Measurements from ENCODE around the gene EYS.

The EYS gene

DNA sequence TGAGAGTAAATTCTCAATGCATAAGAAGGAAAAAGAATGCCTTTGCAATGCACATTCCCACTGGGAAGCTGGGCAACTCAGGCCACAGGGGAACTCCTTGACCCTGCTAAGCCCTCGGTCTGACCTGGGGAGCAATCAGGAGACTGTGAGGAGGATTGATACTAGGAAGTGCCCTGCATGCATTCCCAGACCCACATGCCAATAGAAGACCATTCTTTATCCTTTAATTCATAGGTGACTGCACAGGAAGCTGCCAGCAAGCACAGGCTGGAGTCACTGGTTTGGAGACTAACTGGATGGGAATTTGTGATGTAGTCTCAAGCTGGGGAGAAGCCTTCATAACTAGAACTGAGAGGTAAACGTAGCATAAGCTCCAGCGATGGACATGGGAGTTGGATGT lies 1012.7 kb downstream of the EYS start:
- TF ChIP-seq, protein P1, sequence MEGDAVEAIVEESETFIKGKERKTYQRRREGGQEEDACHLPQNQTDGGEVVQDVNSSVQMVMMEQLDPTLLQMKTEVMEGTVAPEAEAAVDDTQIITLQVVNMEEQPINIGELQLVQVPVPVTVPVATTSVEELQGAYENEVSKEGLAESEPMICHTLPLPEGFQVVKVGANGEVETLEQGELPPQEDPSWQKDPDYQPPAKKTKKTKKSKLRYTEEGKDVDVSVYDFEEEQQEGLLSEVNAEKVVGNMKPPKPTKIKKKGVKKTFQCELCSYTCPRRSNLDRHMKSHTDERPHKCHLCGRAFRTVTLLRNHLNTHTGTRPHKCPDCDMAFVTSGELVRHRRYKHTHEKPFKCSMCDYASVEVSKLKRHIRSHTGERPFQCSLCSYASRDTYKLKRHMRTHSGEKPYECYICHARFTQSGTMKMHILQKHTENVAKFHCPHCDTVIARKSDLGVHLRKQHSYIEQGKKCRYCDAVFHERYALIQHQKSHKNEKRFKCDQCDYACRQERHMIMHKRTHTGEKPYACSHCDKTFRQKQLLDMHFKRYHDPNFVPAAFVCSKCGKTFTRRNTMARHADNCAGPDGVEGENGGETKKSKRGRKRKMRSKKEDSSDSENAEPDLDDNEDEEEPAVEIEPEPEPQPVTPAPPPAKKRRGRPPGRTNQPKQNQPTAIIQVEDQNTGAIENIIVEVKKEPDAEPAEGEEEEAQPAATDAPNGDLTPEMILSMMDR (IDR thresholded peaks at IDR 0.05): no peak
- Histone ChIP-seq H3K27ac (no peak overlapping the region), H3K79me2 (no peaks in the 10 kb centered on the region), H3K4me2 (ENCODE audit: low read length) (no peak overlapping the region), H3K9ac (no peak overlapping the region), H3K27me3 (ENCODE audit: control insufficient read depth, insufficient read depth, low read length) (no peaks in the 10 kb centered on the region), H3K36me3 (ENCODE audit: control insufficient read depth, insufficient read depth, low read length) (no peaks in the 10 kb centered on the region), H2AFZ (no peak overlapping the region), H3K4me1 (no peaks in the 10 kb centered on the region), H3K4me3 (ENCODE audit: low read depth, low read length) (no peak overlapping the region), H3K9me3 (ENCODE audit: control insufficient read depth, low read length) (no peaks in the 10 kb centered on the region)

DNA sequence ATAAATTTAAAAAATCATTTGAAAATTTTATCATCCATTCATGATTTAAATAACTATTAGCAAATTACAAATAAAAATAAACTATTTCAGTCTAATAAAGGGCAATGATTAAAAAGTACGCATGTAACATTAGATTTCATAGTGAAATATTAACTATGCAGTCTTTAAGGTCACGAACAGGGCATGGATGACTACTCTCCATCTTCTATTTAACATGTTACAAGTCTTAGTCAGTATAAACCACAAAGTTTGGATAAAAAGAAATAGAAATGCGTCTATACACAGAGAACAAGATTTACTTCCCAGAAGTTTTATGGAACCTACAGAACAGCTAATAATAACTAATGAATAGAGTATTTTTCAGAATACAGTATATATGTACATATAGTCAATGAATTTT lies 1016.0 kb downstream of the EYS start:
- H3K4me1 ChIP-seq: no peaks in the 10 kb centered on the region
- H3K9ac ChIP-seq: no peak overlapping the region
- no peak overlapping the region for H3K27ac ChIP-seq
- TF ChIP-seq, protein P1 (IDR thresholded peaks at IDR 0.05): no peak
- H3K4me3 ChIP-seq (ENCODE audit: low read depth, low read length): no peak overlapping the region
- H2AFZ ChIP-seq: no peak overlapping the region
- no peaks in the 10 kb centered on the region for H3K27me3 ChIP-seq (ENCODE audit: control insufficient read depth, insufficient read depth, low read length)
- no peaks in the 10 kb centered on the region for H3K36me3 ChIP-seq (ENCODE audit: control insufficient read depth, insufficient read depth, low read length)
- no peaks in the 10 kb centered on the region for H3K79me2 ChIP-seq
- no peak overlapping the region for H3K4me2 ChIP-seq (ENCODE audit: low read length)
- H3K9me3 ChIP-seq (ENCODE audit: control insufficient read depth, low read length): no peaks in the 10 kb centered on the region

DNA sequence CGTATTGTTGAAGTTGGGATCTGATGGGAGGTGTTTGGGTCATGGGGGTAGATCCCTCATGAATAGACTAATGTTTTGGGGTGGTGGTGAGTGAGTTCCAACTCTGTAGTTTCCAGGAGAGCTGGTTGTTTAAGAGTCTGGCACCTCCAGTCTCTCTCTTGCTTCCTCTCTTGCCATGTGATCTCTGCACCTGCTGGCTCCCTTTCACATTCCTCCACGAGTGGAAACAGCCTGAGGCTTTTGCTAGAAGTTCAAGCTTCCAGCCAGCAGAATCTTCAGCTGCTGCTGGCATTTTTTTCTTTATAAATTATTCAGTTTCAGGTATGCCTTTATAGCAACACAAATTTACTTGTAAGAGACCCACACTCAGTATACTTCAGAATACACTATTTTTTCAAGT lies 1021.6 kb downstream of the EYS start:
- Histone ChIP-seq H2AFZ (no peak overlapping the region), H3K27me3 (ENCODE audit: control insufficient read depth, insufficient read depth, low read length) (no peaks in the 10 kb centered on the region), H3K4me2 (ENCODE audit: low read length) (no peak overlapping the region), H3K9ac (no peak overlapping the region), H3K4me1 (no peaks in the 10 kb centered on the region), H3K36me3 (ENCODE audit: control insufficient read depth, insufficient read depth, low read length) (no peaks in the 10 kb centered on the region), H3K9me3 (ENCODE audit: control insufficient read depth, low read length) (no peaks in the 10 kb centered on the region), H3K4me3 (ENCODE audit: low read depth, low read length) (no peak overlapping the region), H3K27ac (no peak overlapping the region), H3K79me2 (no peaks in the 10 kb centered on the region)
- TF ChIP-seq, protein P1 (IDR thresholded peaks at IDR 0.05): no peak

DNA sequence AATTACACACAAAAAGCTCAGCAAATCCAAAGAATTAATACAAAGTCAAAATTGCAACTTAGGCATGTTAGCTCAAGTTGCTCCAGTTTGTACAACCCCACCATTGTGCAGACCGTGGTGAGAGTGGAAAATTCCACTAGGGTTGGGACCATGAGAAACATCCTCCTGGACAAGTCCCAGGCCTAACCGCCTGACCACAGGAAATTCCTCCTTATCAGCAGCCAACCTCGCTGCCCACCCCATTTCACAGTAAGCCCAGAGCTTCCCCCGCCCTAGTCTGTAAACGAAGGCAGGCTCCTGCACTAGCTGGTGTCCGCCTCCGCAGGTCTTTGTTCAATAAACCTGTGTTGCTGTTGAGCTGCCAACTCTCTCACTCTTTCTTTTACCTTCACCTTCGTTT lies 1023.3 kb downstream of the EYS start:
- no peaks in the 10 kb centered on the region for H3K9me3 ChIP-seq (ENCODE audit: control insufficient read depth, low read length)
- H3K27ac ChIP-seq: no peak overlapping the region
- H3K36me3 ChIP-seq (ENCODE audit: control insufficient read depth, insufficient read depth, low read length): no peaks in the 10 kb centered on the region
- H2AFZ ChIP-seq: no peak overlapping the region
- H3K9ac ChIP-seq: no peak overlapping the region
- no peaks in the 10 kb centered on the region for H3K27me3 ChIP-seq (ENCODE audit: control insufficient read depth, insufficient read depth, low read length)
- no peak overlapping the region for H3K4me2 ChIP-seq (ENCODE audit: low read length)
- no peaks in the 10 kb centered on the region for H3K79me2 ChIP-seq
- H3K4me1 ChIP-seq: no peaks in the 10 kb centered on the region
- no peak overlapping the region for H3K4me3 ChIP-seq (ENCODE audit: low read depth, low read length)
- TF ChIP-seq, protein P1 (IDR thresholded peaks at IDR 0.05): no peak

DNA sequence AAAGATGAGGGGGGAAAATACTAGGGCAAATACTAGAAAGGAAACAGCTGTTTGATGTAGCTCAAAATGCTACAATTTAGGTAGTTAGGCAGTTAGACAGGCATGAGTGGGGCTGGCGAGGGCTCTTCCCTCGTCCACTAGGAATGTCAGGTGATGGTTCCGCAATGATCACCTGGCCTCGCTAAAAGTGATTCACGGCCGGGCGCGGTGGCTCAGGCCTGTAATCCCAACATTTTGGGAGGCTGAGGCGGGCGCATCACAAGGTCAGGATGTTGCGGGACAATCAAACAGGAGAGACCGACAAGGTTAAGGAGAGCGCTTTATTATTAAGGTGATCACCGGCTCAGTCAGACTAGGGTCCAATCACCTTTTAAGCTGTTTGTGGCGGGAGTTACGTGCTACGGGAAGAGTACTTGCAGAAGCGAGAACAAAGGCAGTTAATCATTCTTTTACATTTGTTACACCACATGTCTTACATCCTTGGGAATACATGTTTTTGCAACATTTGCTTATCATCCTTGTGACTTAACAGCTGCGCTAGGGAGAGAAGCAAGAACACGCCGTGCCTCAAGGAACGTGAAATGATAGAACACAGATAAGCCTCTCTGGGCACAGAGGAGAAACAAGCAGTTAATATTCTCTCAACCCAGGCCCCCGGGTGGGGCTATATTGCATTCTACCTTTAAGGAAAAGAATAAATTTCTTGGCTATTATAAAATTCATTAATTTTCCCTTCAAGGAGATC lies 1025.4 kb downstream of the EYS start:
- H3K4me1 ChIP-seq: no peaks in the 10 kb centered on the region
- H3K4me2 ChIP-seq (ENCODE audit: low read length): no peak overlapping the region
- H3K4me3 ChIP-seq (ENCODE audit: low read depth, low read length): no peak overlapping the region
- TF ChIP-seq, protein P1 (IDR thresholded peaks at IDR 0.05): no peak
- no peaks in the 10 kb centered on the region for H3K27me3 ChIP-seq (ENCODE audit: control insufficient read depth, insufficient read depth, low read length)
- no peak overlapping the region for H3K27ac ChIP-seq
- H3K36me3 ChIP-seq (ENCODE audit: control insufficient read depth, insufficient read depth, low read length): no peaks in the 10 kb centered on the region
- H3K79me2 ChIP-seq: no peaks in the 10 kb centered on the region
- H3K9me3 ChIP-seq (ENCODE audit: control insufficient read depth, low read length): no peaks in the 10 kb centered on the region
- no peak overlapping the region for H3K9ac ChIP-seq
- no peak overlapping the region for H2AFZ ChIP-seq

Data from parathyroid adenoma (tissue), 2 donors.